ENCODE results near the gene OR2A5. TPM values are rescaled to one million over a fixed set of nuclear protein-coding genes. Genes with fewer than 3 reads are reported as not detected.

Gene OR2A5
- total RNA-seq, 2 experiments from 2014 or later, result not detected

DNA sequence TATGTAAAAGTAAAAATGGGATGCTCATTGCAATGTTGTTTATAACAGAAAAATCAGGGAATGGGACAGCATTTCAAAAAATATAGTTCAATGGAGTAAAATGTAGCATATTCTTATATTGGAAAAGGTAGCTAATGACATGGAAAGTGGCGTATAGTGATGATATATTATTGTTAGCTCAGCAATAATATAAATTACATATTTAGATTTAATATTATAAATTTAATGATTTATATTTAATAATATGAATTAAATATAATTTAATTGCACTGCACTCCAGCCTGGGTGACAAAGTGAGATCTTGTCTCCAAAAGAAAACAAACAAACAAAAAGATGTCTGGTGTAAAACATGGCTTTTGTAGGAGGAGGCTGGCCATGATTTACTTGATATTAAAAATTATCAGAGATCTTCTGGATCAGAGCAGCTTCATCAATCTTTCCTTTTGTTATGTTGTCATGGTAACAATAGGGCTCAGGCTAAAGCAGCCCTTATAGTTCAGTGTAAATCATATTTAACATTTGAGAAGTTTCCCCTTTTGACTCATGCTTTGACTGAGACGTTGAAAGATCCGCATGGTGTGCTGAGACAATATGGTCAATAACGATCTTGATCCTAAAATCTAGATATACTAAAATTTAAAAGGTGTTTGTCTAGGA is 25.4 kb upstream of the OR2A5 start:
- CTCF ChIA-PET, result interaction anchor here (1.1 kb wide), 1 partner anchor 122 kb away, joined by 3 read pairs; no protein-coding TSS in a partner anchor
- no peak overlapping the region for H3K27ac Mint-ChIP-seq
- no peak overlapping the region for H3K4me3 Mint-ChIP-seq
- no peaks in the 10 kb centered on the region for H3K36me3 Mint-ChIP-seq
- H3K9me3 Mint-ChIP-seq (ENCODE audit: low read depth), result no peaks in the 10 kb centered on the region
- no peak for DNase-seq
- H3K27me3 Mint-ChIP-seq, result peaks cover 3% of the 10 kb centered on the region
- no peak for ATAC-seq
- H3K4me1 Mint-ChIP-seq, result no peaks in the 10 kb centered on the region

- Mint-ChIP-seq H3K9me3 (ENCODE audit: low read depth) (no peaks in the 10 kb centered on the region), H3K4me3 (no peak overlapping the region), H3K4me1 (no peaks in the 10 kb centered on the region), H3K36me3 (no peaks in the 10 kb centered on the region), H3K27me3 (peaks cover 3% of the 10 kb centered on the region), H3K27ac (no peak overlapping the region)
- DNase-seq, result no peak
- CTCF ChIA-PET, result no interaction called here
- ATAC-seq, result no peak
These were observed 24.5 kb upstream of the OR2A5 start for GRCh38 chr7:144024213-144024612.

DNA sequence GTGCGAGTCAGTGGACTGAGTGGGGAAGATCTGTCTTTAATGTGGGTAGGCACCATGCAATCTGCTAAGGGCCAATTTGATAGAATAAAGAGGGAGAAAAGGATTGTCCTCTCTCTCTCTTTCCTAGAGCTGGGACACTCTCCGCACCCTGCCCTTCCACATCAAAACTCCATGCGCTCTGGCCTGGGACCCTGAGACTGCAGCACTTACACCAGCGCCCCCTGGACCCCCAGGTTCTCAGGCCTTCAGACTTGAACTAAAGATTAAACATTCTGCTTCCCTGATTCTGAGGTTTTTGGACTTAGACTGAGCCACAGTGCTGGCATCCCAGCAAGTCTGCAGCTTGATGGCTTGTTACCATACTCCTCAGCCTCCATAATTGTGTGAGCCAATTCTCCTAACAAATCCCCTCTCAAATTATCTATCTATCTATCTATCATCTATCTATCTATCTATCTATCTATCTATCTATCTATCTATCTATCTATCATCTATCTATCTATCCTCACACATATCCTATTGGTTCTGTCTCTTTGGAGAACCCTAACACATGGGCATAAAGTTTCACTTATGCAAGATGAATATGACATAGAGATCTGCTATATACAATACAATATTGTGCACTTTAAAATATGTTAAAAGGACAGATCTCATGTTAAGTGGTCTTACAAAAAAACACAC is 22.4 kb upstream of the OR2A5 start:
- no peak overlapping the region for H3K27ac Mint-ChIP-seq
- no peaks in the 10 kb centered on the region for H3K9me3 Mint-ChIP-seq (ENCODE audit: low read depth)
- no peaks in the 10 kb centered on the region for H3K4me1 Mint-ChIP-seq
- H3K27me3 Mint-ChIP-seq, result peaks cover 7% of the 10 kb centered on the region
- no peak overlapping the region for H3K4me3 Mint-ChIP-seq
- ATAC-seq (no peak), DNase-seq (no peak)
- no peaks in the 10 kb centered on the region for H3K36me3 Mint-ChIP-seq
- CTCF ChIA-PET, result interaction anchor here (1.5 kb wide), 1 partner anchor 289 kb away, joined by 3 read pairs; no protein-coding TSS in a partner anchor

DNA sequence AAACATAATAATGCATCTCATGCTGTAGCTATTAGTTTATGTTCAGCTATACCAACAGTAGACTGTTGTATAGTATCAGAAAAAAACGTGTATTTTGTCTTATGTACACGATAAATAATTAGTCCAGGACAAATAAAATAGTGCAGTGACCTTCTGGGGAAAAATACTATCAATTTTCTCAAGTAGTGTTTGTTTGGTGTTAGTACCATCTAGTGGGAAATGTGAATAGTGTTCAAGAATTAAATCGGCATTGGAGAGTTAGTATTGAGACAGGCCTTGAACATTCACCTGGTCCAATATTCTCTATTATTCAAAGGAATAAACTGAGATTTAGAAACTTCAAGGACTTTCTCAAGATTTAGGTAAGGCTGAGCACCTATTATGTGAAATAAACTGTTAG is 21.7 kb upstream of the OR2A5 start:
- CTCF ChIA-PET, result no interaction called here
- peaks cover 12% of the 10 kb centered on the region for H3K27me3 Mint-ChIP-seq
- no peak overlapping the region for H3K4me3 Mint-ChIP-seq
- no peak for ATAC-seq
- no peaks in the 10 kb centered on the region for H3K36me3 Mint-ChIP-seq
- no peak for DNase-seq
- H3K9me3 Mint-ChIP-seq (ENCODE audit: low read depth), result no peaks in the 10 kb centered on the region
- H3K27ac Mint-ChIP-seq, result no peak overlapping the region
- H3K4me1 Mint-ChIP-seq, result no peaks in the 10 kb centered on the region

DNA sequence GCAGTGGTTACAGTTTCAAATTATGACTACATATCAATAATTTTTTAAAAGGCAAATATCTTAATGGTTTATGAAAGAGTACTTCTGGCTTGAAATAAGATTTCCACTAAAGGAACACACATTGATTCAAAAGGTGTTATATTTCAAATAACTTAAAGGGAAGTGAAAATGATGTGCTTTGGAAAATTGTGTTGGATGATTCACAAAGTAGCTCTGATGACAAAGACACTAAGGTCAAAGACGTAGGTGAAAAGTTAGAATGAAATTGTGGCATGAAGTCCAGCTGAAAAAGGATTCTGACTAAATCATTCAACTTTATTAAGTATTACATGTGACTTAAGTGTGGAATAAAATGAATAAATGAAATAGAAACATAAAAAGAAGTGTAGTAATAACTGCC is 20.8 kb upstream of the OR2A5 start:
- H3K4me1 Mint-ChIP-seq, result no peaks in the 10 kb centered on the region
- no peak overlapping the region for H3K27ac Mint-ChIP-seq
- H3K36me3 Mint-ChIP-seq, result no peaks in the 10 kb centered on the region
- peaks cover 17% of the 10 kb centered on the region for H3K27me3 Mint-ChIP-seq
- H3K9me3 Mint-ChIP-seq (ENCODE audit: low read depth), result no peaks in the 10 kb centered on the region
- H3K4me3 Mint-ChIP-seq, result no peak overlapping the region
- DNase-seq, result no peak
- CTCF ChIA-PET, result no interaction called here
- ATAC-seq, result no peak

DNA sequence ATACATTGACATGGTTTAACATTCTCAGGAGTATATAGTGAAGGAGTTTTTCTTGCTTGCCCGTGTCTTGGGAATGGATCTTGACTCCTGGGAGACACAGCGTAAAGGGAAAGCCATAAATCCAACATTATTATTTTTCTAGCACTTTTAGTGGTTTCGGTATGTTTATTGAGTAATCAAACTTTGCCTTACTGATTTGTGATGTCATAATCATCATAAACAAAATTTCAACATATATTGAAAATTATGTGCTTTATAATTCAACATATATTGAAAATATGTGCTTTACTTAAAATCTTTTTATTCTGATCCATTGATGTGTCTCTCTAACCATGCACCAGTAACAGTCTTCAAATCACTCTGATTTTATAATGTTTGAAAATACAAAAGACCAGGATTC is 20.2 kb upstream of the OR2A5 start:
- Mint-ChIP-seq H3K4me3 (no peak overlapping the region), H3K27me3 (peaks cover 19% of the 10 kb centered on the region), H3K4me1 (no peaks in the 10 kb centered on the region), H3K9me3 (ENCODE audit: low read depth) (no peaks in the 10 kb centered on the region), H3K36me3 (no peaks in the 10 kb centered on the region), H3K27ac (no peak overlapping the region)
- DNase-seq, result no peak
- CTCF ChIA-PET, result no interaction called here
- ATAC-seq, result no peak

DNA sequence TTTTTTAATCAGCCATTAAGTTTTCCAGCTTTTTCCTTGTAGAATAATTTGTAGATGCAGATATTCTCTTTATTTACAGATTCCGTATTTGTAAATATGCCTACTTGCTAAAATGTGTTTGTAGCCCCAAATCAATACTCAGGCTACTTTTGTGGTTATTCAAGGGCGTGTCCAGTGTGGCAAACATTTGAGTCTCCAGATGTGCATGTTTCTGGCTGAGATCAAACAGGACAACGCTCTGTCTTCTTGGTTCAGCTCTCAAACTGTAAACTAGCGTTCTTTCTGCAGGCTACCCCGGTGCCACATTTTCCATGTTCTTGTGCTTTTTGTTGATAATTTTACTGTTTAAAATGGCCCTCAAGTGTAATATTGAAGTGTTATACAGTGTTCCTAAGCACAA is 16.2 kb upstream of the OR2A5 start:
- H3K27ac Mint-ChIP-seq, result no peak overlapping the region
- H3K4me1 Mint-ChIP-seq, result no peaks in the 10 kb centered on the region
- no peak for ATAC-seq
- peaks cover 18% of the 10 kb centered on the region for H3K27me3 Mint-ChIP-seq
- DNase-seq, result no peak
- no peaks in the 10 kb centered on the region for H3K36me3 Mint-ChIP-seq
- CTCF ChIA-PET, result no interaction called here
- H3K4me3 Mint-ChIP-seq, result no peak overlapping the region
- H3K9me3 Mint-ChIP-seq (ENCODE audit: low read depth), result no peaks in the 10 kb centered on the region

DNA sequence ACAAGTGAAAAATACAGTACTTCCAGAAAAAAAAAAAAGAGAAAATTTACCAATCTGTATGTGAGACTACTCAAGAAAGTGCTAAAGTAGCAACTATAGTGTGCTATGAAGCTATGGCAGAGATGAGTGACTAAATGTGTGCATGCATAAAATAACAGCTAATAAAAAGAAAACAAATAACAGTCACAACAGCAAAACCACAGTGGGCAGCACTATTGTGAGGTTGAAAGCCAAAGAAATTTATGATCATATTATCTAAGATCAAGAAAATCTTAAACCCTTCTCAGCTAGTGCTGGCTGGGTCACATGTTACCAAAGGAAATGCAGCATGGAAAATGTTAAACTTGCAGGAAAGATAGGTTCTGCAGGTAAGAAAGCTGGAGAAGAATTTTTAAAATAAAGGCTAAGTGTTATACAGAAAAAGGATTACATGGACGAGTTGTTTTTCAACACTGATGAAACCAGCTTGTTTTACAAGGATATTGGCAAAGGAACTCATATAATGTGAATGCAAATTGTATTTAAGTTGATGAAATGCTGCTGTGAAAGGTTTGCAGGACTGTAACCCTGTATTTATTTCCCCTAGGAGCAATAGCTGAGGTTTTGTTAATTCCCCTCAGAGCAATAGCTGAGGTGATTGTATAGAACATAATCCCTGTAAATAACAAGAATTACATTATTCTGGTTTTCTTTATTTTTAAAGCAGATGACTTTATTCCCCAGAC is 15.6 kb upstream of the OR2A5 start:
- no peak for DNase-seq
- ATAC-seq, result no peak
- CTCF ChIA-PET, result no interaction called here
- Mint-ChIP-seq H3K36me3 (no peaks in the 10 kb centered on the region), H3K4me1 (no peaks in the 10 kb centered on the region), H3K27ac (no peak overlapping the region), H3K9me3 (ENCODE audit: low read depth) (no peaks in the 10 kb centered on the region), H3K4me3 (no peak overlapping the region), H3K27me3 (peaks cover 18% of the 10 kb centered on the region)

- ATAC-seq (no peak), DNase-seq (no peak)
- Mint-ChIP-seq H3K36me3 (no peaks in the 10 kb centered on the region), H3K4me1 (no peaks in the 10 kb centered on the region), H3K4me3 (no peak overlapping the region), H3K27me3 (peaks cover 18% of the 10 kb centered on the region), H3K9me3 (ENCODE audit: low read depth) (no peaks in the 10 kb centered on the region), H3K27ac (no peak overlapping the region)
- CTCF ChIA-PET, result no interaction called here
These were observed 13.4 kb upstream of the OR2A5 start for GRCh38 chr7:144035385-144035784.

- Mint-ChIP-seq H3K4me3 (no peak overlapping the region), H3K4me1 (no peaks in the 10 kb centered on the region)
These were observed 12.4 kb upstream of the OR2A5 start for GRCh38 chr7:144036302-144036885.

DNA sequence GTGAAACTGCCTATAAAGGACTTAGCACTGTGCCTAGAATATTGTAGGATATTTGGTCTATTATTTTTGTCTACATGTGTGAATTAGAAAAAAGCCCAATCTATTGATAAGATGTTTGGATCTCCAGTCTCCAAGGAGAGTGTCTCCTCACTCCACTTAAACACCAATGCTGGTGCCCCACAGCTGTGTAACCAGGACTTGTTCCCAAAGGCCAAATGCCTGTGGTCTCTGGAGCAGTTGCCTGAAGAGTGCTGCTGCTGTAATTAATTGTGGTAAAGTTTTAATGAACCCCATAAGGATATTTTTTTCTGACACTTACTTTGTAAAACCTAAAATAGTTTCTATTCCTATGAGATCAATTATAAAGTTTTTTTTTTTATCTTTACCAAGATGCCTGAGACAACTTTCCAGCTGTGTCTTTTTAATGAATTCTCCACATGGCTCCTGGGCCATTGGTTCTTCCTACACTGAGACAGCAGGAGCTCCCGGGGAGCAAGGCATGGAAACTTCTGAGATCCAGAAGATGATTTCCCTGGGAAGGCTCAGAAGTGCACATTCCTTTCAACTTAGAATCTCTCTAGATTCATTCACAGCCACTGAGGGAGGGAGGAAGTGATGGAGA is 11.2 kb upstream of the OR2A5 start:
- Mint-ChIP-seq H3K27ac (no peak overlapping the region), H3K36me3 (no peaks in the 10 kb centered on the region), H3K4me1 (no peaks in the 10 kb centered on the region), H3K9me3 (ENCODE audit: low read depth) (no peaks in the 10 kb centered on the region), H3K4me3 (no peak overlapping the region), H3K27me3 (peaks cover 11% of the 10 kb centered on the region)
- ATAC-seq, result no peak
- DNase-seq, result no peak
- CTCF ChIA-PET, result no interaction called here

More at GRCh38 chr7:144036302-144036885, 12.4 kb upstream of the OR2A5 start:
- no peak for DNase-seq
- no peaks in the 10 kb centered on the region for H3K36me3 Mint-ChIP-seq
- H3K27me3 Mint-ChIP-seq, result peaks cover 14% of the 10 kb centered on the region
- ATAC-seq, result no peak
- CTCF ChIA-PET, result no interaction called here
- no peaks in the 10 kb centered on the region for H3K9me3 Mint-ChIP-seq (ENCODE audit: low read depth)
- H3K27ac Mint-ChIP-seq, result no peak overlapping the region

DNA sequence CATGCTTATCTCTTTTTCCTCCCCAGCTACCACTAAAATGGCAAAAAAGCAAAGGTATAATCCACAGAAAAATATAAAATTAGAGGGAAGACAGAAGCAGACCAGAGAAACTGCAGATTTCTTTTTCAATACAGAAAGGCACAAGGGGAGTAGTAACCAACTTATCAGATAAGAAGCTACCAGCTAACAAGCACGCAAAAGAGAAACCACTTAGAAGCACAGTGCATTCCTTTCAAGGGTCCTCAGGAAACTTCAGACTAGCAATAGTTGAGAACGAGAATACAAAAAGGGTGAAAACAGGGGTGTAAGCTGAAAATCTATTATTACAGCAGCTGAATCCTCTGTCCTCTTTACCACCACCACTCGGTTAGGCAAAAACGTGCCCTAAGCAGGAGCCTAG is 9.9 kb upstream of the OR2A5 start:
- H3K9me3 Mint-ChIP-seq (ENCODE audit: low read depth), result no peaks in the 10 kb centered on the region
- H3K4me3 Mint-ChIP-seq, result no peak overlapping the region
- peaks cover 12% of the 10 kb centered on the region for H3K27me3 Mint-ChIP-seq
- no peak for DNase-seq
- no peaks in the 10 kb centered on the region for H3K4me1 Mint-ChIP-seq
- no peaks in the 10 kb centered on the region for H3K36me3 Mint-ChIP-seq
- no peak overlapping the region for H3K27ac Mint-ChIP-seq
- ATAC-seq, result no peak
- CTCF ChIA-PET, result no interaction called here

GRCh38 chr7:144049491-144049890 is 743 bp downstream of the OR2A5 start:
- Mint-ChIP-seq H3K27me3 (peaks cover 12% of the 10 kb centered on the region), H3K36me3 (no peaks in the 10 kb centered on the region), H3K27ac (no peak overlapping the region), H3K4me3 (no peak overlapping the region), H3K9me3 (ENCODE audit: low read depth) (no peaks in the 10 kb centered on the region), H3K4me1 (no peaks in the 10 kb centered on the region)
- ATAC-seq, result no peak
- CTCF ChIA-PET, result no interaction called here
- no peak for DNase-seq
